HepG2 (cell line): ENCODE results near the gene HDAC5. TPM values are rescaled to one million over a fixed set of nuclear protein-coding genes. Genes with fewer than 3 reads are reported as not detected.

Experiments used
- ATAC-seq: fragments of 200-7000 bp; cut with Tn5 transposase; 3 replicates; pipeline ENCODE4 v1.9.1; 2020; ENCODE audit warnings: mild to moderate bottlenecking, moderate library complexity
- BruUV-seq: library from RNA; stranded (reverse); fragments of 400-500 nt; replicated peaks from 2 replicates; lab custom pipeline; 2021; lab: Mats Ljungman, UMichigan
- CTCF ChIA-PET: fragments of 300-600 bp; formaldehyde crosslinking; extraction: SDS; loops from one replicate; lab custom pipeline; 2021; ENCODE audit warnings: low total read pairs, inconsistent platforms, low intra/inter-chr PET ratio; lab: Yijun Ruan, JAX
- POLR2A ChIA-PET: fragments of 350-600 bp; sonication (Branson Sonifier 250); formaldehyde crosslinking; loops from one replicate; lab custom pipeline; 2020; ENCODE audit warnings: antibody characterized with exemption, inconsistent platforms; lab: Yijun Ruan, JAX
- DNase-seq: peaks from one replicate; pipeline ENCODE4 v3.0.0-alpha.2; 2015; ENCODE audit warnings: low spot score
- FAIRE-seq: peaks from 3 replicates; lab custom pipeline; 2011; peaks lifted over from hg19 to GRCh38; lab: Jason Lieb, UNC
- H2AFZ ChIP-seq: one replicate; pipeline ENCODE4 v1.6.1; 2011; ENCODE audit warnings: low read length, inconsistent platforms
- H3K27ac ChIP-seq: fragments of 300-600 bp; 3 replicates; pipeline ENCODE4 v1.8.0; 2011; ENCODE audit warnings: mixed run types, mild to moderate bottlenecking, mixed read lengths, low read length, inconsistent platforms; ENCODE audit not compliant: insufficient read depth; ENCODE audit errors: extremely low read length
- H3K27me3 ChIP-seq, 2 experiments: fragments of 200-600 bp in 1 of 2; 2 replicates in 1 of 2; 3 replicates in 1 of 2; pipeline versions ENCODE4 v1.6.0 to v1.8.0; 2011; ENCODE audit warnings: low read length in 2 of 2, mild to moderate bottlenecking in 2 of 2, moderate library complexity in 2 of 2, inconsistent platforms in 1 of 2; ENCODE audit not compliant: insufficient read depth in 2 of 2, control insufficient read depth in 1 of 2
- H3K36me3 ChIP-seq, 2 experiments: fragments of 200-600 bp in 1 of 2; replicated peaks in 1 of 2; 2 replicates in 1 of 2; 3 replicates in 1 of 2; pipeline versions ENCODE4 v1.5.1 to v1.8.0; 2011; ENCODE audit warnings: low read length in 2 of 2, inconsistent platforms in 1 of 2; ENCODE audit not compliant: insufficient read depth in 2 of 2, control insufficient read depth in 1 of 2
- H3K4me1 ChIP-seq: 2 replicates; pipeline ENCODE4 v1.5.1; 2012; ENCODE audit warnings: low read length, inconsistent platforms; ENCODE audit not compliant: insufficient read depth
- H3K4me2 ChIP-seq: 2 replicates; pipeline ENCODE4 v1.6.0; 2011; ENCODE audit warnings: low read depth, low read length, inconsistent platforms
- H3K4me3 ChIP-seq, 3 experiments: fragments of 200-600 bp in 1 of 3; sonication (generic), shearing (Covaris generic) in 1 of 3; replicated peaks in 1 of 3; 2 replicates each; pipeline ENCODE4 v1.5.1; 2011 to 2016; ENCODE audit warnings: low read length in 3 of 3, inconsistent platforms in 2 of 3, low read depth in 2 of 3, mild to moderate bottlenecking in 2 of 3, control low read depth in 1 of 3, mixed read lengths in 1 of 3; ENCODE audit not compliant: insufficient read depth in 1 of 3
- H3K79me2 ChIP-seq: one replicate; pipeline ENCODE4 v1.6.1; 2011; ENCODE audit warnings: low read length, inconsistent platforms; ENCODE audit not compliant: insufficient read depth
- H3K9ac ChIP-seq: 2 replicates; pipeline ENCODE4 v1.6.0; 2011; ENCODE audit warnings: mild to moderate bottlenecking, low read depth, low read length, inconsistent platforms; ENCODE audit not compliant: insufficient read depth
- H3K9me3 ChIP-seq: 2 replicates; pipeline ENCODE4 v1.5.1; 2012; ENCODE audit warnings: mild to moderate bottlenecking, low read length
- H4K20me1 ChIP-seq: 2 replicates; pipeline ENCODE4 v1.6.0; 2011; ENCODE audit warnings: inconsistent platforms, mild to moderate bottlenecking, low read length, moderate library complexity; ENCODE audit not compliant: insufficient read depth
- ARNT2 ChIP-seq: sonication (generic); formaldehyde crosslinking; IDR thresholded peaks from 2 replicates; pipeline ENCODE4 v1.8.0; 2022; ENCODE audit warnings: mild to moderate bottlenecking, low read depth, missing genetic modification reagents, moderate library complexity
- BORCS8-MEF2B ChIP-seq: sonication (generic); formaldehyde crosslinking; IDR thresholded peaks from 2 replicates; pipeline ENCODE4 v1.8.0; 2022; ENCODE audit warnings: mild to moderate bottlenecking, missing genetic modification reagents
- HNF1A ChIP-seq, 2 experiments: sonication (generic) in 1 of 2; formaldehyde crosslinking in 1 of 2; IDR thresholded peaks; 2 replicates each; pipeline versions ENCODE4 v1.4.0 to v1.6.1; 2016 to 2020; ENCODE audit warnings: borderline replicate concordance in 1 of 2, low read depth in 1 of 2, mild to moderate bottlenecking in 1 of 2, missing genetic modification reagents in 1 of 2
- RBM39 ChIP-seq: fragments of 200-400 bp; formaldehyde crosslinking; IDR thresholded peaks from one replicate; pipeline ENCODE4 v1.6.1; 2018; ENCODE audit warnings: antibody characterized with exemption, mild to moderate bottlenecking, low read depth, low read length; ENCODE audit not compliant: poor library complexity, severe bottlenecking
- SAFB2 ChIP-seq: sonication (generic); formaldehyde crosslinking; IDR thresholded peaks from 2 replicates; pipeline ENCODE4 v1.5.1; 2020; ENCODE audit warnings: missing genetic modification reagents, low read depth, mild to moderate bottlenecking, borderline replicate concordance
- TRAFD1 ChIP-seq: sonication (generic); formaldehyde crosslinking; IDR thresholded peaks from 2 replicates; pipeline ENCODE4 v1.5.1; 2020; ENCODE audit warnings: missing genetic modification reagents, mild to moderate bottlenecking, borderline replicate concordance
- WGBS: methylation state at CpG from one replicate; pipeline ENCODE4 v1.1.6; 2017; ENCODE audit warnings: low lambda C conversion rate; 5-methylcytosine and 5-hydroxymethylcytosine counted together
- in situ Hi-C: cut with HindIII; loops from 2 replicates; pipeline ENCODE4 v1.10.0; 2017; ENCODE audit warnings: low pct_unique_long_range_greater_than_20kb; ENCODE audit not compliant: extremely low pct_ligation_motif_present
- intact Hi-C: fragments of 100-400 bp; cut with micrococcal nuclease; formaldehyde crosslinking; loops from one replicate; pipeline ENCODE4 v1.10.0; 2022; ENCODE audit not compliant: unreplicated experiment
- polyA plus RNA-seq, 8 experiments: library from polyadenylated mRNA; depleted of rRNA in 3 of 8; stranded (reverse) in 7 of 8; unstranded in 1 of 8; fragments of >200 nt; fragmentation: Illumina TruSeq in 4 of 8; extraction: Trizol in 4 of 8; gene quantifications; 2 replicates each; pipeline versions ENCODE4 v1.2.1 to v1.2.3, GENCODE V29; 2011 to 2016; ENCODE audit warnings: low read depth in 4 of 8, missing spikeins in 1 of 8, mixed read lengths in 1 of 8; ENCODE audit not compliant: insufficient read depth in 1 of 8
- total RNA-seq, 5 experiments: library from RNA; depleted of rRNA; stranded (reverse); fragments of >200 nt; fragmentation: Illumina TruSeq; extraction: Trizol; gene quantifications; 2 replicates each; pipeline ENCODE4 v1.2.3, GENCODE V29; 2016; ENCODE audit warnings: low read depth in 1 of 5
- TF ChIP-seq, protein P1 (sequence below): sonication (generic); formaldehyde crosslinking; IDR thresholded peaks from one replicate; pipeline ENCODE4 v1.5.1; 2020; ENCODE audit warnings: mild to moderate bottlenecking, missing genetic modification reagents; ENCODE audit errors: not compliant biosample characterization

The HDAC5 gene
- total and polyA plus RNA-seq, 2 of the 13 experiments (the other 11 are each of a cell fraction or from before 2014, with no cell fraction given), result 46.4 to 85.4 TPM

GRCh38 chr17:44171931-44172455 is 48.6 kb upstream of the HDAC5 start:
- CTCF ChIA-PET, result no interaction called here
- TF ChIP-seq SAFB2 (CRISPR knock-in tag) (0 out of 2 replicates have a peak, but pooled peaks have one; percentile 28), ARNT2 (CRISPR knock-in tag) (no peak), BORCS8-MEF2B (0 out of 2 replicates have a peak, but pooled peaks have one; percentile 24), RBM39 (no peak), HNF1A (IDR thresholded peaks at IDR 0.05; ENCODE audit: low read depth) (no peak), HNF1A (CRISPR knock-in tag; IDR thresholded peaks at IDR 0.05; ENCODE audit: borderline replicate concordance) (no peak), TRAFD1 (CRISPR knock-in tag) (no peak)
- TF ChIP-seq, protein P1, sequence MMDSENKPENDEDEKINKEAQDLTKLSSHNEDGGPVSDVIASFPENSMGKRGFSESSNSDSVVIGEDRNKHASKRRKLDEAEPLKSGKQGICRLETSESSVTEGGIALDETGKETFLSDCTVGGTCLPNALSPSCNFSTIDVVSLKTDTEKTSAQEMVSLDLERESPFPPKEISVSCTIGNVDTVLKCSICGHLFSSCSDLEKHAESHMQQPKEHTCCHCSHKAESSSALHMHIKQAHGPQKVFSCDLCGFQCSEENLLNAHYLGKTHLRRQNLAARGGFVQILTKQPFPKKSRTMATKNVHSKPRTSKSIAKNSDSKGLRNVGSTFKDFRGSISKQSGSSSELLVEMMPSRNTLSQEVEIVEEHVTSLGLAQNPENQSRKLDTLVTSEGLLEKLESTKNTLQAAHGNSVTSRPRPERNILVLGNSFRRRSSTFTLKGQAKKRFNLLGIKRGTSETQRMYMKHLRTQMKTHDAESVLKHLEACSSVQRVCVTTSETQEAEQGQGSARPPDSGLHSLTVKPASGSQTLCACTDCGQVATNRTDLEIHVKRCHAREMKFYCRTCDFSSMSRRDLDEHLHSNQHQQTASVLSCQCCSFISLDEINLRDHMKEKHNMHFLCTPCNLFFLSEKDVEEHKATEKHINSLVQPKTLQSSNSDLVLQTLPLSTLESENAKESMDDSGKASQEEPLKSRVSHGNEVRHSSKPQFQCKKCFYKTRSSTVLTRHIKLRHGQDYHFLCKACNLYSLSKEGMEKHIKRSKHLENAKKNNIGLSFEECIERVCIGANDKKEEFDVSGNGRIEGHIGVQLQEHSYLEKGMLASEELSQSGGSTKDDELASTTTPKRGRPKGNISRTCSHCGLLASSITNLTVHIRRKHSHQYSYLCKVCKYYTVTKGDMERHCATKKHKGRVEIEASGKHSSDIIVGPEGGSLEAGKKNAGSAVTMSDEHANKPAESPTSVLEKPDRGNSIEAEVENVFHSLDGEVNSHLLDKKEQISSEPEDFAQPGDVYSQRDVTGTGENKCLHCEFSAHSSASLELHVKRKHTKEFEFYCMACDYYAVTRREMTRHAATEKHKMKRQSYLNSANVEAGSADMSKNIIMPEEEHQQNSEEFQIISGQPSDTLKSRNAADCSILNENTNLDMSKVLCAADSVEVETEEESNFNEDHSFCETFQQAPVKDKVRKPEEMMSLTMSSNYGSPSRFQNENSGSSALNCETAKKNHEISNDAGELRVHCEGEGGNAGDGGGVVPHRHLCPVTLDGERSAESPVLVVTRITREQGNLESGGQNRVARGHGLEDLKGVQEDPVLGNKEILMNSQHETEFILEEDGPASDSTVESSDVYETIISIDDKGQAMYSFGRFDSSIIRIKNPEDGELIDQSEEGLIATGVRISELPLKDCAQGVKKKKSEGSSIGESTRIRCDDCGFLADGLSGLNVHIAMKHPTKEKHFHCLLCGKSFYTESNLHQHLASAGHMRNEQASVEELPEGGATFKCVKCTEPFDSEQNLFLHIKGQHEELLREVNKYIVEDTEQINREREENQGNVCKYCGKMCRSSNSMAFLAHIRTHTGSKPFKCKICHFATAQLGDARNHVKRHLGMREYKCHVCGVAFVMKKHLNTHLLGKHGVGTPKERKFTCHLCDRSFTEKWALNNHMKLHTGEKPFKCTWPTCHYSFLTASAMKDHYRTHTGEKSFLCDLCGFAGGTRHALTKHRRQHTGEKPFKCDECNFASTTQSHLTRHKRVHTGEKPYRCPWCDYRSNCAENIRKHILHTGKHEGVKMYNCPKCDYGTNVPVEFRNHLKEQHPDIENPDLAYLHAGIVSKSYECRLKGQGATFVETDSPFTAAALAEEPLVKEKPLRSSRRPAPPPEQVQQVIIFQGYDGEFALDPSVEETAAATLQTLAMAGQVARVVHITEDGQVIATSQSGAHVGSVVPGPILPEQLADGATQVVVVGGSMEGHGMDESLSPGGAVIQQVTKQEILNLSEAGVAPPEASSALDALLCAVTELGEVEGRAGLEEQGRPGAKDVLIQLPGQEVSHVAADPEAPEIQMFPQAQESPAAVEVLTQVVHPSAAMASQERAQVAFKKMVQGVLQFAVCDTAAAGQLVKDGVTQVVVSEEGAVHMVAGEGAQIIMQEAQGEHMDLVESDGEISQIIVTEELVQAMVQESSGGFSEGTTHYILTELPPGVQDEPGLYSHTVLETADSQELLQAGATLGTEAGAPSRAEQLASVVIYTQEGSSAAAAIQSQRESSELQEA (CRISPR knock-in tag), result no peak

More at GRCh38 chr17:44171931-44172455, 48.6 kb upstream of the HDAC5 start:
- POLR2A ChIA-PET, result interaction anchor here (1.2 kb wide), 1 partner anchor 14 kb away, joined by 6 read pairs; the partner anchor contains the start of gene TMUB2
- H3K9me3 ChIP-seq, result no peaks in the 10 kb centered on the region
- no peak for ATAC-seq
- no TSS peak for BruUV-seq
- H3K4me2 ChIP-seq, result no peak overlapping the region
- in situ Hi-C loops, result loop anchor here (5.0 kb wide), 1 partner anchor 230 kb away; the partner anchor contains the start of gene PPY
- DNase-seq, result no peak
- H3K36me3 ChIP-seq, result peaks cover 1 to 5% of the 10 kb centered on the region in 2 experiments; a peak in 2 of 5 replicates
- no peak overlapping the region for H2AFZ ChIP-seq
- no peak overlapping the region for H3K4me3 ChIP-seq
- WGBS, result 96% methylated on average over 8 of the region's 17 CpGs
- H4K20me1 ChIP-seq, result no peaks in the 10 kb centered on the region
- intact Hi-C loops, result no loop called here
- H3K4me1 ChIP-seq, result peaks cover 41% of the 10 kb centered on the region
- H3K79me2 ChIP-seq, result no peaks in the 10 kb centered on the region
- H3K27ac ChIP-seq, result no peak overlapping the region
- no peaks in the 10 kb centered on the region for H3K27me3 ChIP-seq
- no peak for FAIRE-seq
- no peak overlapping the region for H3K9ac ChIP-seq
